OCI-LY7 (cell line): ENCODE measurements around the gene BSPRY. TPM values are rescaled to one million over a fixed set of nuclear protein-coding genes. Genes with fewer than 3 reads are reported as not detected.
"Not testable (repeated sequence)": the region's sequence is repeated elsewhere in the genome, so short reads cannot be mapped to it uniquely, and the experiment has no call there.

Source experiments
- BruUV-seq: library from RNA; stranded (reverse); fragments of 400-500 nt; replicated peaks from 2 replicates; lab custom pipeline; 2021; lab: Mats Ljungman, UMichigan
- CTCF ChIA-PET: fragments of 300-600 bp; sonication (Branson Sonifier 250); formaldehyde crosslinking; loops from one replicate; lab custom pipeline; 2022; ENCODE audit warnings: antibody characterized with exemption; ENCODE audit not compliant: unreplicated experiment; lab: Charles Lee
- POLR2A ChIA-PET: fragments of 300-600 bp; sonication (Branson Sonifier 250); formaldehyde crosslinking; loops from one replicate; lab custom pipeline; 2022; ENCODE audit warnings: antibody characterized with exemption; lab: Charles Lee
- DNase-seq: peaks from one replicate; pipeline ENCODE4 v3.0.0-alpha.2; 2015; ENCODE audit warnings: low spot score
- H2AFZ ChIP-seq: fragments of 200-600 bp; sonication (generic), shearing (Covaris generic); 2 replicates; pipeline ENCODE4 v1.6.1; 2014; ENCODE audit warnings: mild to moderate bottlenecking, antibody characterized with exemption, low read length, moderate library complexity
- H3K27ac ChIP-seq: fragments of 200-600 bp; sonication (generic); 2 replicates; pipeline ENCODE4 v1.5.1; 2014; ENCODE audit warnings: mixed run types, low read depth, mild to moderate bottlenecking, moderate library complexity, low read length, inconsistent platforms; ENCODE audit not compliant: poor library complexity, severe bottlenecking
- H3K36me3 ChIP-seq: fragments of 200-600 bp; sonication (generic); 2 replicates; pipeline ENCODE4 v1.6.1; 2014; ENCODE audit warnings: mild to moderate bottlenecking, antibody characterized with exemption, low read length, moderate library complexity, mixed read lengths; ENCODE audit not compliant: insufficient read depth
- H3K4me1 ChIP-seq: fragments of 200-600 bp; sonication (generic); 2 replicates; pipeline ENCODE4 v1.5.1; 2014; ENCODE audit warnings: mild to moderate bottlenecking, low read length; ENCODE audit not compliant: insufficient read depth, poor library complexity, severe bottlenecking
- H3K4me2 ChIP-seq: fragments of 200-600 bp; sonication (generic); 2 replicates; pipeline ENCODE4 v1.6.1; 2014; ENCODE audit warnings: mild to moderate bottlenecking, low read length
- H3K4me3 ChIP-seq: fragments of 200-600 bp; sonication (generic); 2 replicates; pipeline ENCODE4 v1.5.1; 2014; ENCODE audit warnings: mild to moderate bottlenecking, low read depth, low read length; ENCODE audit not compliant: poor library complexity, severe bottlenecking
- H3K79me2 ChIP-seq: fragments of 200-600 bp; sonication (generic); 2 replicates; pipeline ENCODE4 v1.6.1; 2016; ENCODE audit warnings: low read depth, mild to moderate bottlenecking, low read length, moderate library complexity, mixed read lengths; ENCODE audit not compliant: insufficient read depth
- H3K9me2 ChIP-seq: fragments of 200-600 bp; sonication (generic); 2 replicates; pipeline ENCODE4 v1.6.1; 2016; ENCODE audit warnings: mild to moderate bottlenecking, low read length, mixed read lengths; ENCODE audit not compliant: insufficient read depth
- H3K9me3 ChIP-seq: fragments of 200-600 bp; sonication (generic); 2 replicates; pipeline ENCODE4 v1.6.1; 2014; ENCODE audit warnings: mild to moderate bottlenecking, mixed run types, low read length, mixed read lengths
- H4K20me1 ChIP-seq: fragments of 200-600 bp; sonication (generic); 2 replicates; pipeline ENCODE4 v1.6.1; 2014; ENCODE audit warnings: mild to moderate bottlenecking, antibody characterized with exemption, low read length, moderate library complexity, mixed read lengths; ENCODE audit not compliant: insufficient read depth
- EZH2phosphoT487 ChIP-seq: fragments of 200-600 bp; sonication (generic); IDR thresholded peaks from 2 replicates; pipeline ENCODE4 v1.6.1; 2018; ENCODE audit warnings: low read depth, borderline replicate concordance, mild to moderate bottlenecking, mixed run types, antibody characterized with exemption, low read length, moderate library complexity, mixed read lengths
- intact Hi-C: fragments of 100-400 bp; cut with micrococcal nuclease; formaldehyde crosslinking; loops from one replicate; pipeline ENCODE4 v1.10.0; 2022; ENCODE audit not compliant: unreplicated experiment
- total RNA-seq, 2 experiments: library from RNA; depleted of rRNA in 1 of 2; stranded (reverse); fragments of >200 nt in 1 of 2; shearing (Covaris generic) in 1 of 2; gene quantifications; 2 replicates each; pipeline ENCODE4 v1.2.3, GENCODE V29; 2014 to 2022
- TF ChIP-seq, protein P1 (sequence below): fragments of 200-600 bp; sonication (generic); conservative IDR thresholded peaks from 2 replicates; pipeline ENCODE4 v1.5.1; 2014; ENCODE audit warnings: mild to moderate bottlenecking, antibody characterized with exemption, low read length, moderate library complexity, mixed read lengths

The BSPRY gene
- total RNA-seq, 2 experiments from 2014 or later = 0.54 to 0.82 TPM

DNA sequence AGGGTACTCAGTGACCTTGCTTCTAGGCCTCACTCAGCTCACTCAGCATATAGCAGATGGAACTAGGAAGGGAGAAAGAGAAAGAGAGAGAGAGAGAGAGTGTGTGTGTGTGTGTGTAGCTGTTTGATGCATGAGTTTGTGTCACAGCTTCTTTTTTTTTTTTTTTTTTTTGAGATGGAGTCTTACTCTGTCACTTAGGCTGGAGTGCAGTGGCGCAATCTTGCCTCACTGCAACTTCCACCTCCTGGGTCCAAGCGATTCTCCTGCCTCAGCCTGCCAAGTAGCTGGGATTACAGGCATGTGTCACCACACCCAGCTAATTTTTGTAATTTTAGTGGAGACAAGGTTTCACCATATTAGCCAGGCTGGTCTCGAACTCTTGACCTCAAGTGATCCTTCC is 16.3 kb downstream of the BSPRY start:
- H3K9me3 ChIP-seq, H2AFZ ChIP-seq, H3K4me2 ChIP-seq, H3K27ac ChIP-seq, BruUV-seq, H3K4me1 ChIP-seq, H3K4me3 ChIP-seq, H3K9me2 ChIP-seq, H4K20me1 ChIP-seq, intact Hi-C loops, H3K79me2 ChIP-seq, DNase-seq, H3K36me3 ChIP-seq: not testable (repeated sequence)
- ChIA-PET POLR2A (interaction anchor here (0.6 to 0.7 kb wide), 2 partner anchors 185 to 1577 kb away, joined by 3 to 6 read pairs; no protein-coding TSS in a partner anchor), CTCF (interaction anchor here (0.6 kb wide), 1 partner anchor 16 kb away, joined by 4 read pairs; no protein-coding TSS in a partner anchor)

DNA sequence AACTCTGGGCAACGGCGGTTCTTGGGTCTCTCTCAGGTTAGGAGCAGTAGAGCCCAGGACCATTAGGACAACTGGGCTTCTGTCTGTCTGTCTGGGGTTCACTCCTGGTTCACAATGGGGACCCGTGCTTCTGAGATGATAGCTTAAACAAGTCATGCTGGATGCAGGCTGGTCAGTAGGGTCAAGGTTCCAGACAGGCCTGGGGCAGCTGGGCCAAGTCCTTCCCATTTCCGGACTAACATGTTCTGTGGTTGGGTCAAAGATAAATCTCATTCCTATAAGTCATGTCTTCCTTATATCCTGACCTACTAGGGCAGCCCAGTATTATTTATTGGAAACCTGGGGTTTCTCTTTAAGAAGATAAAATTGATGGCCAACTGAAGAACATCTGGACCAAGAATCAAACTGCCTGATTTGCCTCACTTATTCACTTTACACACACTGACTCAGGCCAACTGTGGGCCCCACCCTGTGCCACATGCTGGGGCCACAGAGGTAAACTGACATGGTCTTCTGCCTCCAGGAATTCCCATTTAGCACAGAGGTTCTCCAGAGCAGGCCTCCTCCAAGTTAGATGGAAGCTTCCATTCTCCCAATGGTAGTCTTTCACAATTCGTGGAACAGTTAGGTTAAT is 19.1 kb downstream of the BSPRY start:
- Histone ChIP-seq H3K27ac (no peak overlapping the region), H2AFZ (no peak overlapping the region), H3K9me3 (no peaks in the 10 kb centered on the region), H3K4me2 (no peak overlapping the region), H3K79me2 (no peaks in the 10 kb centered on the region), H4K20me1 (no peaks in the 10 kb centered on the region), H3K9me2 (no peaks in the 10 kb centered on the region), H3K4me3 (no peak overlapping the region), H3K4me1 (no peaks in the 10 kb centered on the region), H3K36me3 (peaks cover 9% of the 10 kb centered on the region; the same call in 1 of the 2 replicates)
- ChIA-PET POLR2A (interaction anchor here (0.6 to 0.7 kb wide), 4 partner anchors 16 to 233 kb away, joined by 3 to 4 read pairs (median 3); no protein-coding TSS in a partner anchor), CTCF (no interaction called here)
- TF ChIP-seq, protein P1, sequence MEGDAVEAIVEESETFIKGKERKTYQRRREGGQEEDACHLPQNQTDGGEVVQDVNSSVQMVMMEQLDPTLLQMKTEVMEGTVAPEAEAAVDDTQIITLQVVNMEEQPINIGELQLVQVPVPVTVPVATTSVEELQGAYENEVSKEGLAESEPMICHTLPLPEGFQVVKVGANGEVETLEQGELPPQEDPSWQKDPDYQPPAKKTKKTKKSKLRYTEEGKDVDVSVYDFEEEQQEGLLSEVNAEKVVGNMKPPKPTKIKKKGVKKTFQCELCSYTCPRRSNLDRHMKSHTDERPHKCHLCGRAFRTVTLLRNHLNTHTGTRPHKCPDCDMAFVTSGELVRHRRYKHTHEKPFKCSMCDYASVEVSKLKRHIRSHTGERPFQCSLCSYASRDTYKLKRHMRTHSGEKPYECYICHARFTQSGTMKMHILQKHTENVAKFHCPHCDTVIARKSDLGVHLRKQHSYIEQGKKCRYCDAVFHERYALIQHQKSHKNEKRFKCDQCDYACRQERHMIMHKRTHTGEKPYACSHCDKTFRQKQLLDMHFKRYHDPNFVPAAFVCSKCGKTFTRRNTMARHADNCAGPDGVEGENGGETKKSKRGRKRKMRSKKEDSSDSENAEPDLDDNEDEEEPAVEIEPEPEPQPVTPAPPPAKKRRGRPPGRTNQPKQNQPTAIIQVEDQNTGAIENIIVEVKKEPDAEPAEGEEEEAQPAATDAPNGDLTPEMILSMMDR = no peak
- no peak for TF ChIP-seq EZH2phosphoT487
- DNase-seq = no peak
- intact Hi-C loops = no loop called here
- no TSS peak for BruUV-seq

DNA sequence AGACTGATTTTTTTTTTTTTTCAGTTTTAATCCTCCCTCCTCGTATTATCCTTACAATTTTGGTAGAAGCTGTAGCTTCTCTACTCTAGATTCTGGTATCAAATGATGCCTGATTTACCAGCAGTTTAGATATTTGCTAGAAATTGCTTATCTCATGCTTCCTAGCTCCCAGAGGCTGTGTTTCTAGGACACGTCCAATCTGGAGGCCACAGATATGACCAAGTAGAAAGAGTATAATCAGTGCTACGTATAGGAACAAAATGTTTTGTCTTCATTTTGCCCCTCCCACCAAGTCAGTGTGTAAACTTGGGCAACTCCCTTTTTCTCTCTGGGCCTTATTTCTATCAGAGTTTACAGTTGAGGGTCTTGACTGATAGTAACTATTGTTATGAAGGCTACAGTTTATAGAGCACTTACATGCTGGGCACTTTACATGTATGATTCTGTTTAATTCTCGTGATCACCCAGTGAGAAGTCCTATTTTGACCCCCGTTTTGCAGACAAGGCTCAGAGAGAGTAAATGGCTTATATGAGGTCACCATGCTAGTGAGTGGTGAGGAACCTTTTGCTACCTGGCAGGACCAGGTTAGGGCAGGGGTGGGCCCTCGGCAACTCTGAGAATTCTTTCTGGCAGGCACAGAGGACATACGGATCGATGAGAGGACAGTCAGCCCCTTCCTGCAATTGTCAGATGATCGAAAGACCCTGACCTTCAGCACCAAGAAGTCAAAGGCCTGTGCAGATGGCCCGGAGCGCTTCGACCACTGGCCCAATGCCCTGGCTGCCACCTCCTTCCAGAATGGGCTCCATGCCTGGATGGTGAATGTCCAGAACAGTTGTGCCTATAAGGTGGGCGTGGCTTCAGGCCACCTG is 19.9 kb downstream of the BSPRY start:
- no peak for DNase-seq

More for the DNA sequence above, 19.9 kb downstream of the BSPRY start:
- H3K4me2 ChIP-seq = no peak overlapping the region
- H3K4me1 ChIP-seq = no peaks in the 10 kb centered on the region
- no peaks in the 10 kb centered on the region for H3K79me2 ChIP-seq
- H3K4me3 ChIP-seq = no peak overlapping the region
- H3K27ac ChIP-seq = no peak overlapping the region
- no peaks in the 10 kb centered on the region for H3K9me3 ChIP-seq
- POLR2A ChIA-PET = interaction anchor here (0.7 kb wide), 2 partner anchors 149 to 232 kb away, joined by 3 read pairs; no protein-coding TSS in a partner anchor
- no peak overlapping the region for H2AFZ ChIP-seq
- BruUV-seq = no TSS peak
- CTCF ChIA-PET = no interaction called here
- intact Hi-C loops = no loop called here
- H3K9me2 ChIP-seq = no peaks in the 10 kb centered on the region
- peaks cover 17% of the 10 kb centered on the region; the same call in 1 of the 2 replicates for H3K36me3 ChIP-seq
- no peaks in the 10 kb centered on the region for H4K20me1 ChIP-seq
- no peak for TF ChIP-seq EZH2phosphoT487
- TF ChIP-seq, protein P1 = no peak
